GM12878 (cell line): ENCODE measurements around the gene FCHSD2. TPM values are rescaled to one million over a fixed set of nuclear protein-coding genes. Genes with fewer than 3 reads are reported as not detected.

Source experiments
- ATF3 ChIP-seq: IDR thresholded peaks from 2 replicates; pipeline ENCODE4 v1.6.1; 2011; ENCODE audit warnings: low read depth, mild to moderate bottlenecking, low read length, moderate library complexity, borderline replicate concordance; ENCODE audit errors: extremely low read depth
- BMI1 ChIP-seq: fragments of 450-650 bp; IDR thresholded peaks from 2 replicates; pipeline ENCODE4 v1.6.1; 2016; ENCODE audit warnings: mild to moderate bottlenecking, moderate library complexity, borderline replicate concordance
- E2F8 ChIP-seq: fragments of 450-650 bp; IDR thresholded peaks from 2 replicates; pipeline ENCODE4 v1.6.1; 2018; ENCODE audit warnings: mild to moderate bottlenecking, low read depth, moderate library complexity; ENCODE audit not compliant: partially characterized antibody
- FOXK2 ChIP-seq: fragments of 450-650 bp; IDR thresholded peaks from 2 replicates; pipeline ENCODE4 v1.6.1; 2017; ENCODE audit warnings: mild to moderate bottlenecking, moderate library complexity
- HDAC6 ChIP-seq: fragments of 200-600 bp; sonication (generic); IDR thresholded peaks from one replicate; pipeline ENCODE4 v1.8.0; 2017; ENCODE audit warnings: antibody characterized with exemption; ENCODE audit not compliant: unreplicated experiment
- IKZF2 ChIP-seq, 2 experiments: fragments of 450-650 bp; IDR thresholded peaks; 2 replicates each; pipeline ENCODE4 v1.6.1; 2017; ENCODE audit warnings: mild to moderate bottlenecking in 2 of 2, moderate library complexity in 2 of 2
- KDM1A ChIP-seq: fragments of 200-600 bp; sonication (generic); IDR thresholded peaks from 2 replicates; pipeline ENCODE4 v1.6.1; 2016; ENCODE audit warnings: borderline replicate concordance
- KLF5 ChIP-seq: fragments of 450-650 bp; IDR thresholded peaks from 2 replicates; pipeline ENCODE4 v1.6.1; 2014; ENCODE audit warnings: mild to moderate bottlenecking; ENCODE audit not compliant: partially characterized antibody
- NFYA ChIP-seq: IDR thresholded peaks from 2 replicates; pipeline ENCODE4 v1.6.1; 2011; ENCODE audit warnings: low read depth, mild to moderate bottlenecking, low read length, improper control_type of control experiment, borderline replicate concordance
- POLR2A ChIP-seq: IDR thresholded peaks from 2 replicates; pipeline ENCODE4 v1.6.1; 2011; ENCODE audit warnings: low read depth, mild to moderate bottlenecking, low read length
- RAD51 ChIP-seq: fragments of 450-650 bp; IDR thresholded peaks from 2 replicates; pipeline ENCODE4 v1.6.1; 2016; ENCODE audit warnings: moderate library complexity, mild to moderate bottlenecking, inconsistent platforms
- SMAD5 ChIP-seq: IDR thresholded peaks from 2 replicates; pipeline ENCODE4 v1.6.1; 2016; ENCODE audit warnings: antibody characterized with exemption, low read depth
- SPI1 ChIP-seq: IDR thresholded peaks from 2 replicates; pipeline ENCODE4 v1.6.1; 2011; ENCODE audit warnings: low read depth, mild to moderate bottlenecking, low read length, moderate library complexity, borderline replicate concordance; ENCODE audit not compliant: insufficient read depth
- SRF ChIP-seq, 2 experiments: IDR thresholded peaks; 2 replicates each; pipeline ENCODE4 v1.6.1; 2011; ENCODE audit warnings: low read depth in 2 of 2, low read length in 2 of 2, mild to moderate bottlenecking in 1 of 2, moderate library complexity in 1 of 2
- SUZ12 ChIP-seq: fragments of 200-600 bp; sonication (generic); IDR thresholded peaks from one replicate; pipeline ENCODE4 v1.6.1; 2018; ENCODE audit warnings: antibody characterized with exemption, mild to moderate bottlenecking; ENCODE audit not compliant: unreplicated experiment
- TCF7 ChIP-seq: IDR thresholded peaks from 2 replicates; pipeline ENCODE4 v1.6.1; 2014; ENCODE audit warnings: antibody characterized with exemption, borderline replicate concordance
- YBX1 ChIP-seq: fragments of 450-650 bp; IDR thresholded peaks from 2 replicates; pipeline ENCODE4 v1.6.1; 2016; ENCODE audit warnings: antibody characterized with exemption
- ZNF24 ChIP-seq: fragments of 450-650 bp; IDR thresholded peaks from 2 replicates; pipeline ENCODE4 v1.6.1; 2017; ENCODE audit warnings: antibody characterized with exemption, mild to moderate bottlenecking
- ZNF592 ChIP-seq: fragments of 450-650 bp; IDR thresholded peaks from 2 replicates; pipeline ENCODE4 v1.6.1; 2017; ENCODE audit warnings: mild to moderate bottlenecking, moderate library complexity
- ZSCAN29 ChIP-seq: fragments of 450-650 bp; IDR thresholded peaks from 2 replicates; pipeline ENCODE4 v1.6.1; 2017; ENCODE audit warnings: mild to moderate bottlenecking, moderate library complexity
- ZZZ3 ChIP-seq: IDR thresholded peaks from 2 replicates; pipeline ENCODE4 v1.6.1; 2011; ENCODE audit warnings: low read depth; ENCODE audit not compliant: control insufficient read depth, insufficient read length
- polyA plus RNA-seq, 11 experiments: library from polyadenylated mRNA; depleted of rRNA in 4 of 11; unstranded in 6 of 11; stranded (reverse) in 5 of 11; fragments of >200 nt; fragmentation: Nextera tagmentation in 4 of 11; fragmentation: Illumina TruSeq in 1 of 11; extraction: Ambion mirVana in 4 of 11; extraction: Trizol in 1 of 11; gene quantifications; 1 replicate in 1 of 11; 2 replicates in 10 of 11; pipeline versions ENCODE4 v1.2.1 to v1.2.3, GENCODE V29; 2011 to 2016; ENCODE audit warnings: inconsistent platforms in 2 of 11, missing spikeins in 2 of 11, low read depth in 1 of 11
- total RNA-seq, 4 experiments: library from RNA; depleted of rRNA in 3 of 4; stranded (reverse); fragments of >200 nt in 3 of 4; fragmentation: Illumina TruSeq in 1 of 4; extraction: Trizol in 1 of 4; gene quantifications; 2 replicates each; pipeline versions ENCODE4 v1.2.1 to v1.2.3, GENCODE V29; 2013 to 2021
- TF ChIP-seq, protein P1 (sequence below): fragments of 450-650 bp; IDR thresholded peaks from 2 replicates; pipeline ENCODE4 v1.6.1; 2017; ENCODE audit warnings: mild to moderate bottlenecking, low read depth, inconsistent platforms; ENCODE audit not compliant: poor library complexity, severe bottlenecking

The FCHSD2 gene
- total and polyA plus RNA-seq, 10 of the 15 experiments (the other 5 are each of a cell fraction or from before 2014, with no cell fraction given), result 13.2 to 89.8 (median 47.8) TPM

DNA sequence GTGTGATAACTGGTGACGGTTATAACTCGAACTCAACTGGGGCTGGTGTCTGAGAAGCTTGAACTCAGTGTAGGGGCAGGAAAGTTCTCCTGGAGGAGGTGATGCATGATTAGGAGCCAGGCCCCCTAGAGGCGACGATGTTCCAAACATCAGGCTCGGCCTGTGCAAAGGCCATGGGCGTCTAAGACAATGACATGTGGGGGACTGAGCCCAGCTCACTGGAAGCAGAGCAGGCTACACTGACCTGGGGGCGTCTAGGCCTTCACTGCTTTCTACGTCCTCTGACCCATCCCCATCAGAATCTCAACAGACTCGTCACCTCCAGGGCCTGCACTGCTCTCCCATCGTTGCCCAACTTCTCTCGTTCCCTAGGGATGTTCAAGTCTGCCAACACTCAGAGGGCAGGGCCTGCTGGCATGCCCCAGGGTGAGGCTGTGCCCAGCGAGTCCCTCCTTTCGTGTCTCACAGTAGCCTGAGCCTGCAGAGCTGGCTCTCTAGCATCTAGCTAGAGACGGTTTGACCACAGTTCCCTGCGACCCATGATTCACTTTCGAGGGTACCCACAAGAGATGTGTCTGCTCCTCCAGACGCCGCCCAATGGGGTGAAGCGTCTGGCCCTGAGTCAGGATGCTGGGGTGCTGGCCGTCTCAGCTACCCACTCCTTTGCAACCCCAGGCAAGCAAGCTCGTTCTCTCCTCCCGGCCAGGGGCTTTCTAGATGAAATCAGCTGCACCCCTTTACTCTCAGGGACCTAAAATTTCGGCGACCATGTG, 329.0 kb downstream of the FCHSD2 start (continued):
- TF ChIP-seq, protein P1, sequence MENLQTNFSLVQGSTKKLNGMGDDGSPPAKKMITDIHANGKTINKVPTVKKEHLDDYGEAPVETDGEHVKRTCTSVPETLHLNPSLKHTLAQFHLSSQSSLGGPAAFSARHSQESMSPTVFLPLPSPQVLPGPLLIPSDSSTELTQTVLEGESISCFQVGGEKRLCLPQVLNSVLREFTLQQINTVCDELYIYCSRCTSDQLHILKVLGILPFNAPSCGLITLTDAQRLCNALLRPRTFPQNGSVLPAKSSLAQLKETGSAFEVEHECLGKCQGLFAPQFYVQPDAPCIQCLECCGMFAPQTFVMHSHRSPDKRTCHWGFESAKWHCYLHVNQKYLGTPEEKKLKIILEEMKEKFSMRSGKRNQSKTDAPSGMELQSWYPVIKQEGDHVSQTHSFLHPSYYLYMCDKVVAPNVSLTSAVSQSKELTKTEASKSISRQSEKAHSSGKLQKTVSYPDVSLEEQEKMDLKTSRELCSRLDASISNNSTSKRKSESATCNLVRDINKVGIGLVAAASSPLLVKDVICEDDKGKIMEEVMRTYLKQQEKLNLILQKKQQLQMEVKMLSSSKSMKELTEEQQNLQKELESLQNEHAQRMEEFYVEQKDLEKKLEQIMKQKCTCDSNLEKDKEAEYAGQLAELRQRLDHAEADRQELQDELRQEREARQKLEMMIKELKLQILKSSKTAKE, result no peak
- no peak for TF ChIP-seq NFYA
- 0 out of 2 replicates have a peak, but pooled peaks have one; percentile 16 for TF ChIP-seq BMI1
- no peak for TF ChIP-seq ZNF24
- no peak for TF ChIP-seq SMAD5
- no peak for TF ChIP-seq ZZZ3
- peak; percentile 41 for TF ChIP-seq KLF5
- no peak for TF ChIP-seq ZSCAN29
- no peak for TF ChIP-seq ATF3
- TF ChIP-seq RAD51, result no peak
- TF ChIP-seq SPI1, result no peak
- TF ChIP-seq POLR2A, result no peak; the same call in 1 of the 2 replicates
- no peak for TF ChIP-seq SRF (IDR thresholded peaks at IDR 0.05; ENCODE audit: low read depth in 2 of 2, low read length in 2 of 2)
- peak; percentile 60 to 61; a peak in 3 of 4 replicates for TF ChIP-seq IKZF2 (IDR thresholded peaks at IDR 0.05)
- no peak for TF ChIP-seq KDM1A
- no peak for TF ChIP-seq YBX1
- TF ChIP-seq ZNF592, result no peak
- no peak for TF ChIP-seq FOXK2
- no peak for TF ChIP-seq SUZ12
- no peak for TF ChIP-seq TCF7
- no peak for TF ChIP-seq HDAC6
- no peak for TF ChIP-seq E2F8
